GM19239 (cell line): ENCODE data around the gene KNDC1.
"Not testable (repeated sequence)": the region's sequence is repeated elsewhere in the genome, so short reads cannot be mapped to it uniquely, and the experiment has no call there.

Experiments
- DNase-seq: peaks from one replicate; pipeline ENCODE4 v3.0.0; 2011; ENCODE audit warnings: low spot score; ENCODE audit not compliant: insufficient read length
- FAIRE-seq: peaks from 2 replicates; lab custom pipeline; 2011; peaks lifted over from hg19 to GRCh38; lab: Jason Lieb, UNC

Gene KNDC1

DNA sequence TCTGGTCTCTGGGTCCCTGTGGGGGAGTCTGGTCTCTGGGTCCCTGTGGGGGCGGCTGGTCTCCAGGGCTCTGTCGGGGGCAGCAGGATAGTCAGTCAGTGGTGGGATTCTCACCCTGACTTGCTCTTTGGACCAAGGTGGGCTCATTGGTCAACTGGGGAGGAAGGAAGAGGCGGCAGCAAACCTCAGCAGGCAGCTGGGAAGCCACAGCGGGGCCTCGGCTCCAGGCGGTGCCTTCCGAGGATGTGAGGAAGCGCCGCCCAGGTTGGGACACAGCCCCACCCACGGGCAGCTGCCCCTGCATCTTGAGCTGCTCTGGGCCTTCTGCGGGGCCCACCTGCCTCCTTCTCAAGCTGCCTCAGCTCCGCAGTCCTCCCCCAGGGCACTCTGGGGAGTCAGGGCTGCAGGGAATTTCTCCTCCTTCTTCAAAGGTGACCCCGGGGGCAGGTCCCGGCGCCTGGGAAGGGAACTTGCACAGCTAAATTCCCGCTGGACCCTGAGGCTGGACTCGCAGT is 20.4 kb upstream of the KNDC1 start:
- FAIRE-seq = no peak

DNA sequence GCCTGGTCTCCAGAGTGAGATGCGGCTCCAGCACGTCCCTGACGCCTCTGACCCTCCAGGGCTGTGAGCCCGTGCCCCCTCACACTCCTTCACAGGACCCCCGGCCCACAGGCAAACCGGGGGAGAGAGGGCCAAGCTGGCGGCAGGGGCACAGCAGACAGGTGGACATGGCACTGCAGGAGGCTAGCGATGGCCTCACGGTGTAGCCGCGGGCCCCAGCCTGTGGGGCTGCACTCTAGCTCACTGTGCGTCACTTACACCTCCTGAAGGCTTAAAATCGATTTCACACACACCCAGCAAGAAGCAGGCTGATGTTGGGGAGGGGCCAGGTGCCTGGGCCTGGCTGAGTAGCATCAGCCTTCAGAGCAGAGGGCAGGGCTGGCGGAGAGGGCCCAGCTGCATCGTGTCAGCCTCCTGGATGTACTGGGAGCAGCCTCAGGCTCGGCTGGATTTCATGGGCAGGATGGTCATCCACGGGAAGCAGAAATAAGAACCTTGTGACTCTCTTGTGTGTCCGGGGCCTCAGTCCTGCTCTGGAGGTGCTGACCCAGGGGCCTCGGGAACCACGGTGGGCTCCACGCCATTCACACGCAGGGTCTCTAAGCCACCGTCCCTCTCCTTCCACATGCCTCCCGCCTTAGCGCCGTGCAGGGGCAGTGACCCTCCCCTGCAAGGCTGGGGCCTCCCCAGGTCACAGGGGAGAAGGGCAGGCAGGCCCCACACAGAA is 19.4 kb upstream of the KNDC1 start:
- no peak for FAIRE-seq
- no peak for DNase-seq

More for the DNA sequence above, 20.4 kb upstream of the KNDC1 start:
- no peak for DNase-seq

DNA sequence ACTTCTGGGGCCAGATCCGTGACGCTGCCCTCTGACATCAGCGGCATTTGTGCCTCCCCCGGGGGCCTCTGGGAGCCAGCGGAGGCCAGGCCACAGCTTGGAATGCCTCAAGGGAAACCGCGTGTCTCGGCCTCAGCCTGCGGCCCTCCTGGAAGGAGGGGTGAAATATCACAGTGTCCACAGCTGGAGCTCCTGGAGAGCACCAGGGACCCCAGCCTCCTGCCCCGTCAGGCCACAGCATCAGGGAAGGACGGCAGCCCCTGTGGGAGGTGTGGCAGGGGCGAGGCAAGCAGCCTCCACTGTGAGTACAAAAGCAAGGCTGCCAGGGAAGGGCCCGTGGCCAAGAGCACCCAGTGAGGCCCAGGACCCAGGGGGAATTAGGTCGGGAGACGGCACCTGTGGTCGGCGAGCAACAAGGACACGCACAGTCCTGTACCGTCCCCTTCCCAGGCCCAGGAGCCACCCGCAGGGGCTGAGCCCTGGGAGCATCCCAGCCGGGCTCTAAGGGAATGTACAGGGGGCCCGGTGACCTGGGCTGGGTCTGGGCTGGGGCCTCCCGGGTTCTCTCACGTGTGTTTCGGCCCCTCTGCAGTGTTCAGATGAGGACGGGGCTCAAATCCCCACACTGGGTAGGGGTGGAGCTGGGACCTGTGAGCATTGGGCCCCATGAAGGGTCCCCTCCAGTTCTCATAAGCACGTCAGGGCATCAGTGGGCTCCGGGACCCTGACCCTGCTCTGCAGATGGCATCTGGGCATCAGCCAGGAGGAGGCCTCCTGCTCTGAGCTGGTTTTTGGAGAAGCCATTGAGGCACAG is 18.7 kb upstream of the KNDC1 start:
- FAIRE-seq = no peak
- DNase-seq = no peak

DNA sequence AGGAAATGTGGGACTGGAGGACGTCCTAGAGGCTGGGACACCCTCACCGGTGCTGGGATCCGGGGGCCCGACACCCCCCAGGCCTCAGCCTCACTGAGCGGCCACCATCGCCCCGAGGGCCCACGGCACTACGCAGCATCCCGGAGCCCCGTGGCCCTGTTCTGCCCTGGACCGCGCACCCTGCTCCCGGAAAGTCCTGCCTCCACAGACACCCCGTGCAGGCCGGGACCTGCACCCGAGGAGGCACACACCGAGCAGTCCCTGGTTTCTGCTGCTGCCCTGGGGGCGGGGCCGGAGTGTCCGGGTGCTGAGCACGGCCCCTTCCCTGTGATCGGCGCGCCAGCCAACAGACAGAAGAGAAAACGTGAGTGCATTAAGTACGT is 18.1 kb upstream of the KNDC1 start:
- FAIRE-seq (no peak), DNase-seq (no peak)

DNA sequence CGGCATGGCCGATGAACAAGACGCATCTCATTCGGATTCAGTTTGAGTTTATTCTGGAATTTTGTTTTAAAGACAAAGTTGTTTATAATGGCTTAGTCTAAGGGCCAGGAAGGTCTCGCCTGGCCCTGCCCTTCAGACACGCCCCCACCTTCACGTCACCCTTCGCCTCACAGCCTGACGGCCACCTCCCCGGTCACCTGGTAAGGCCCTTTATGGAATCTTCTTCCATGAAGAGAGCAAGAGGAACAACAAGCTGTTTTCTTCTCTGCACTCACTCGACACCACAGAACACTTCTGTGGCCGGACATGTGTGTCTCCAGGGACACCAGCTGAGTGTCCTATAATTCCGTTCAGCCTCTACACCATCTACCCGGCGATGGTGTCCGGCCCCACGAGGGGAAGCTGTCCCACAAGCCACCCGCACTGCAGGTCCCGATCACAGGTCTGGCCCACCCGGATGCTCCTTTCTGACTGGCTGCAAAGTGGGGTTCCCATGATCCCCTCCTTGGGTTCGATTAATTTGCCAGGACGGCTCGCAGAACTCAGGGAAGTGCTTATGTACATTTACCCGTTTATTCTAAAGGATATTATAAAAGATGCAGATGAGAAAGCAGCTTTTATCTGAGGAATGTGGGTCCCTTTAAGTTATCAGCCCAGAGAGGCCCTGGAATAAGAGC is 17.4 kb upstream of the KNDC1 start:
- no peak for DNase-seq

DNA sequence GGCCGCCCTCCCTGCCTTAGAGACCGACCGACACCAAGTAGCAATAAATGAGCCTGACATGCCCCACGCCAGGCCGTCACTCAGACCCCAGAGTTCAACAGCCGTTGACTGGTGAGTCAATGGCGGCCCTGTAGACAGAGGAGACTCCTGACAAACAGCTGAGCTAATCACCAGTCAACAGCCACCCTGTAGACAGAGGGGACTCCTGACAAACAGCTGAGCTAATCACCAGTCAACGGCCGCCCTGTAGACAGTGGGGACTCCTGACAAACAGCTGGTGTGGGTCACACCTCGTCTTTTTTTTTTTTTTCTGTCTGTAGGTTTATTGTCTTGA is 16.9 kb upstream of the KNDC1 start:
- no peak for DNase-seq
- no peak for FAIRE-seq

More for the DNA sequence above, 17.4 kb upstream of the KNDC1 start:
- FAIRE-seq = no peak

DNA sequence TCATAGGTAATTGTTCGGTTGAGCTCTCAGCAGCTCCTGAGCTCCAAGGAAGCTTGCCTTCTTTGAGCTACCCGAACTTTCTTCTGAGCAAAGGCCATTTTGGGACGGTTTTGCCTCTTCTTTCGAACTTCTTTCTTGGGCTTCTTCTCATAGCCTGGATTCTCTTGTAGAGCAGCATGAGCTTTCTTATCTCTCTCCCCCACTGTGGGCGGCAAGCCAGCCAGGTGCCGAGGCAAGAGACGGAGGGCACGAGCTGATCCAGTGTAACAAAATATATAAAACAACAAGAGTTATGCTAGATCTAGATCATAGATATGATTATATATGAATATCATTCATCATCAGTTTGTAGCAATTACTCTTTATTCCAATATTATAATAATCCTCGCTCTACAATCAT is 16.5 kb upstream of the KNDC1 start:
- FAIRE-seq = no peak
- DNase-seq = no peak

DNA sequence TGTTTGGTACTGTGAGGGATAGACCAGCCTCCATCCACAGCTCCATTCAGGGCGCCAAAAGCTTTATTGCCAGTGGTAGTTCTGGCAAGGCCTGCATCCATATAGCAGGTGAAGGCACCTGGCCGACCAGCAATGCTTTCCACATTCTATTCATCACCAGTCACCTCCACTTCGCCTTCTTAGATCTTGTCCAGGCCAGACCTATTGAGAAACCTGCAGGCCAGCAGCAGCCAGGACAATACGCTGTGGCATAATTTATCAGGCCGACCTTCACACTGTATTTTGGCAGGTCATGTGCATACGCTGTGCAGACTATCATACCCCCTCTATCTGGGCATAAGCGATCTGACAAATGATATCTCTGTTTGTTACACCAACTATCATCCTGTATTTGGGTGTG is 15.2 kb upstream of the KNDC1 start:
- DNase-seq = no peak
- no peak for FAIRE-seq

DNA sequence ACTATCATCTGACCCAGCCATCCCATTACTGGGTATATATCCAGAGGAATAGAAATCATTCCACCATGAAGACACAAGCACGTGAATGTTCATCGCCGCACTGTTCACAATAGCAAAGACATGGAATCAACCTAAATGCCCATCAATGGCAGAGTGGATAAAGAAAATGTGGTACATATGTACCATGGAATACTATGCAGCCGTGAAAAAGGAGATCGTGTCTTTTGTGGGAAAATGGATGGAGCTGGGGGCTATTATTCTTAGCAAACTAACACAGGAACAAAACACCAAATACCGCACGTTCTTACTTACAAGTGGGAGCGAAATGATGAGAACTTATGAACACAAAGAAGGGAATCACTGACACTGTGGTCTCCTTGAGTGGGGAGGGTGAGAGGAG is 9.8 kb upstream of the KNDC1 start:
- DNase-seq = no peak
- FAIRE-seq = no peak

DNA sequence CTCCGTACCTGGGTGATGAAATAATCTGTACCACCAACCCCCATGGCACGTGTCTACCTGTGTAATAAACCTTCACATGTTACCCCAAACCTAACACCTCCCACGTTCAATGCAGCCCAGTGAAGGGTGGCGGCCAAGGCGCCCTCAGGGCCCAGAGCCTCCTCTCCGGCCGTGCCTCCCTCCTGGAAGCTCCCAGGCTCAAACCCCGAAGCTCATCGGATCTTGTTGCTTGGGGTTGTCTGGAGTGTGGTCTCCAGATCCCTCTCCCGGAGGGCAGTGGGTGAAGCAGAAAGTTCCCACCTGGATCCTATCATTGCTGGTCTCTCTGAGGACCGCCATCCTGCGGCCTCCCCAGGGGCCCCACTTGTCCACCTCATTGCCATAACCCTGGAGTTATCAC is 9.4 kb upstream of the KNDC1 start:
- no peak for FAIRE-seq

DNA sequence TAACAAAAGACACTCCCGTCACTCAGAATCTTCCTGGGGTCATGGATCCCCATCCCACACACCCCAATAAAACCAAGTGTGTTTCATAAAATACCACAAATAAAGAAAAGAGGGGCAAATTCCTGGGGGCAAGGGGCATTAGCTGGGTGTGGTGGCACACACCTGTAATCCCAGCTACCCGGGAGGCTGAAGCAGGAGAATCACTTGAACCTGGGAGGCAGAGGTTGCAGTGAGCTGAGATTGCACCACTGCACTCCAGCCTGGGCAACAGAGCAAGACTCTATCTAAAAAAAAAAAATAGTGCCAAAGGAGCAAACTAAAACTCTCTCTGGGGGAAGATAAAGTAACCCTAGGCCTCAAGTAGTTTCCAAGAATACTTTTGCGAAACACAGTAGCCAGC is 8.9 kb upstream of the KNDC1 start:
- FAIRE-seq, DNase-seq: not testable (repeated sequence)

More for the DNA sequence above, 9.4 kb upstream of the KNDC1 start:
- DNase-seq = no peak

DNA sequence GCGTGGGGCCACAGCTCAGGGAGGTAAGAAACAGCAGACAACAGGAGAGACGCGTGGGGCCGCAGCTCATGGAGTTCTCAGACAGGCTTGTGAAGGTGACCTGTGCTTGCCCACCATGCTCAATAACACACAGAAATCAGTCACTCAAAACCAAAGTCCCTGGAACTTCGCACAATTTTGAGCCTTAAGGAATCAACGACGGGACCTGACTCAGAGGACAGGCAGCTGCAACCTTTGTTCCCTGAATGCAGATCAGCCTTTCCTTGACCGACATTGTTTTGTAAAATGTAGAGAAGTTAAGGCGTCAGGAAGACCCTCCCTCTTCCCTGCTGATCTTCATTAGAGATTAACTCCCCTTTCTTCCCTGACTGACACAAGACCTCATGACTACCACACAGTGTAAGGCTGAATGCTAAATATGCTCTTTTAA is 8.5 kb upstream of the KNDC1 start:
- DNase-seq (no peak), FAIRE-seq (no peak)

DNA sequence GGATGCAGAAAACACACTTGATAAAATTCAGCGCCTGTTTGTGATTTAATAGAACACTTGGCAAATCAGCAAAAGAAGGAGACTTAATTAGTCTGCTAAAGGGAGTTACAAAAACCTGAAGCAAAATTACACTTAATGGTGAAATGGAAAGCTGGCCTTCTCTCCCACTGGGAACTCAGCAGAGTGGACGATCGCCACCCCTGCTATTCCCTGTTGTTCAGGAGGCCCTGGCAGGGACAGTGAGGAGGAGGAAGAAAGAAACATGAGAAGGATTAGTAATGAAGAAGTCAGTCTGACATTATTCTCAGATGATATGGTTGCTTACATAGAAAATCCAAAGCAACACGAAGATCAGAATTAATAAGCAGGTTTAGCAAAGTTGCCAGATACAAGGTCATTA is 5.6 kb upstream of the KNDC1 start:
- DNase-seq (no peak), FAIRE-seq (no peak)

DNA sequence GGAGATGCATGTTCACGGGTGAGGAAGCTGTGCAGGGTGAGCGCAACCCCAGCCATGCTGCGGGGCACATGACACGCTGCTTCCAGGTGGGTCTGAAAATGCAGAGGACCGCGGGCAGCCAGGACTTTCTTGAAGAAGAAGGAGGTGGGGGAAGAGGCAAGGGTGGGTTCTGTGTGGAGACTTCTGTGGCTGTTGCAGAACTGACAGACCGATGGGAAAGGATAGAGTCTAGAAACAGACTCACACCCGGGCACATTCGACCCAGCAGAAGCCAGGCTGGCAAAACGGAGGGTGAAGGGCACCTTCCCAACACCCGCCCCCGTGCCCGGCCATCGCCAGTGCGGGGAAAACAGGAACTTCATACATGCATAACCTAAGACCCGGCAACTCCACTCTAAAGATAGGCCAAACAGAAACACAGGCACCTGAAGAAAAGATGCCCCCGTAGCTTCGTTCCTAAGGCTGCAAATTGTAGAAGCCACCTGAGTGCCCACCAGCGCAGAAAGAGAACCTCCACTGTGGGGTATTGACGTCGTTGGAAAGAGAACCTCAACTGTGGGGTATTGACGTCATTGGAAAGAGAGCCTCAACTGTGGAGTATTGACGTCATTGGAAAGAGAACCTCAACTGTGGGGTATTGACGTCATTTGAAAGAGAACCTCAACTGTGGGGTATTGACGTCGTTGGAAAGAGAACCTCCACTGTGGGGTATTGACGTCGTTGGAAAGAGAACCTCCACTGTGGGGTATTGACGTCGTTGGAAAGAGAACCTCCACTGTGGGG is 4.8 kb upstream of the KNDC1 start:
- DNase-seq (no peak), FAIRE-seq (no peak)

DNA sequence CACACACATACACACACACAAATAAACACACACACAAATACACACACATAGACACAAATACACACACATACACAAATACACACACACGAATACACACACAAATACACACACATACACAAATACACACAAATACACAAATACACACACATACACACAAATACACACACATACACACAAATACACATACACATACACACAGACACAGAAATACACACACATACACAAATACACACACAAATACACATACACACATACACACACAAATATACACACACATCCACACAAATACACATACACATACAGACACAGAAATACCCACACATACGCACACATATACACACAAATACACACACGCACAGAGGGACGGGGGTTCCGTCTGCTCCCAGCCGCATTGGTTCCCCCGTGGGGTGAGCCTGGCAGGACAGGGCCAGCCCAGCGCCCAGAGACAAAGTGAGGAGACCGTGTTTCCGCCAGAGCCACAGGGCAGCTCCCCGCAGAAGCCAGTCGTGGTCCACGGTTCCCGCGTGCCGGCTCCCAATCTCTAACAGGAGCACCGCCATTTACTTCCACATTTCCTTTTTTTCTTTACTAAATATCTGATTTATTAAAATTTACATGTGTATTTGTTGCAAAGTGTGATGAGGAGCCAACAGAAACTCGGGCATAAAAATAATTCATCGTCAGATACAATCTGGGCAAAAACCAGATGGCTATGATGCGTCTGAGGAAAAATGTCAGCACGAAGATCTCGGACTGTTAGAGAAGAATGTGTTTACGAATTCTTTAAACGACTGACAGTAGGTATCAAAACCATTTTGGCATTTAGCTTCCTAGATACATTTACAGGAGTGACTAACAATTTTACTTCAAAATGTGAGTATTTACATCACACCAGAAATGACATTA is 3.1 kb upstream of the KNDC1 start:
- DNase-seq (no peak), FAIRE-seq (no peak)

DNA sequence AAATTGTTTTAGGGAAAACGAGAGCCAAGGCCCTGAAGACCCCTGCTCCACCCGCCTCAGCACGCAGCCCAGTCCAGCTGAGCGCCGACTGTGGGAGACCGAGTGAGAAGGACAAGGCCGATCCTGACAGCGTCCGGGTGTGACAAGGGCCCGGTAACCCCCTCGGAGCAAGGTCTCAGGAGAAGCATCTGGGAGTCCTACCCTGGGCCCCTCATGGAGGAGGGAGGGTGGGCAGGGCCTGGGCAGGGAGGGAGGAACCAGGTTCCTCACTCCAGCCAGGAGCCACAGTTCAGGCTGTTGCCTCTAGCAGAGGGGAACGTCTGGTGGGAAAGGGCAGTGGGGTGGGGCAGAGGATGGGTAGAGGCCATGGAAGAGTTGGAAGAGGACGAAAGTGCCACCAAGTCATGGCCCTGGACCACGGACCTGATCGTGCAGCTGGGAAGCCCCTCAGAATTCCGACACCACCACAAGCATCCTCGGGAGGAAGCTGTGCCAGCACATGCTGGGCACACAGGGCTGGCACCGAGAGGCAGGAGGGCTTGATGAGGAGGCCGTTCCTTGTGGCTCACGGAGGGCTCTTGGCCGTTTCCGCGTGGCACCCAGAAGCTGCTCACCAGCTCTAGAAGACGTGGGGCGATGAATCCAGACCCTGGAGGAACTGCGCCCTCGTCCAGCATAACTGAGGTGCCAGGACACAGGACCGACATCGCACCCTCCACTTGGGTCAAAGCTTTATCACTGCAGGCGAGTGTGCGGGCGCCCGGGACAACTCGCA is 2.2 kb upstream of the KNDC1 start:
- FAIRE-seq (no peak), DNase-seq (no peak)

DNA sequence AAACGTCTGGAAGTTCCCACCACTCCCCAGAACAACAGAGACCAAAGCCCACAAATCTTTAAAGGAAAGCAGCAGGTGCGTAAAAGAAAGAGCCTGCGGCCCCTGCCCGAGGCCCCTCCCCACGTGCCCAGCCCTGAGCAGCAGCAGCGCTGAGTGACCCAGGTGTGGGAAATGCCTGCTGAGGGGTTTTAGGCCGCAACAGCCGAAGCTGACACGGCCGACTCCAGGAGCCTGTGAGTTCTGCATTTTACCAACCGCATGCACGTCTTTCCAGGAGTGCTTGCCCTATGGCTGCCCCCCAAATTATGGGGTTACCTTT is 1.6 kb upstream of the KNDC1 start:
- no peak for DNase-seq

DNA sequence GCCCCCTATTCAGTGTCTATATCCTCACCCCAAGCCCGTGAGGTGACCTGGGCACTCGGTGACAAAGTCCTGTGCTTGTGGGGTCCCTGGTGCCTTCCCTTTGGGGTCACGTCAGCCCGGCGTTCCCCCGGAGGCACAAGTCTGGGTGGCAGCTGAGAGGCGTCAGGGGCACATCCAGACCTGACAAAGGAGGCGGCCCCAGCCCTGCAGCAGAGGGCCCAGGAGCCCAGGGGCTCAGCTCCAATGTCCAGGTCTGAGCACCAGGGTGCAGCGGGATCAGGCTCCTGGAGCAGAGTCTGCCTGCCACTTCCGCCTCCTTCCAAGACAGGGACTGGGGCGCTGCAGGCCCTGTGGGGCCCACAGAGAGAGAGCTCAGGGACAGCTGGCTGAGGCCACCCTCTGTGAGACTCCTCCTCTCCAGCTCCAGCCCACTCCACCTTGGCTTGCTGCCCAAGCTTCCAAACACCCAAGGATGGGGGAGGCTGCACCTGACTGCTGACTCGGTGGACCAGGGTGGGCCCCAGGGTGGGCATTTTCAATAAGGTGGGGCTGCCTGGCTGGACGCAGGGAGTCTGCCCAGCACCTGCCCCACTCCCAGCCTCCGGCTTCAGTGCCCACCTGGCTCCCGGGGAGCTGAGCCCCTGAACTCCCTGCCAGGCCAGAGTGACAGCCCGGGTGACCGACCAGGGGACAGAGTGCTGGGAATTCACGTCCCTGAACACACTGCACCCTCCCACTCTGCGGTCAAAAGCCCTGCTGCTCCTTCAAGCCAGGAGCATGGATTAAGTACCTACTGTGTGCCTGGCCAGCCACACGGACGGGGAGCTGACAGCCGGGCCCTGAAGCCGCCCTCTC is 1.0 kb upstream of the KNDC1 start:
- FAIRE-seq = no peak
- no peak for DNase-seq

More for the DNA sequence above, 1.6 kb upstream of the KNDC1 start:
- no peak for FAIRE-seq
